NCI-H128 (cell line): ENCODE results near the gene IDUA.
"Not testable (repeated sequence)": the region's sequence is repeated elsewhere in the genome, so short reads cannot be mapped to it uniquely, and the experiment has no call there.

Experiments
- DNase-seq: peaks from one replicate; lab custom pipeline; 2025; ENCODE audit not compliant: unreplicated experiment; lab: John Stamatoyannopoulos, UW

IDUA gene

DNA sequence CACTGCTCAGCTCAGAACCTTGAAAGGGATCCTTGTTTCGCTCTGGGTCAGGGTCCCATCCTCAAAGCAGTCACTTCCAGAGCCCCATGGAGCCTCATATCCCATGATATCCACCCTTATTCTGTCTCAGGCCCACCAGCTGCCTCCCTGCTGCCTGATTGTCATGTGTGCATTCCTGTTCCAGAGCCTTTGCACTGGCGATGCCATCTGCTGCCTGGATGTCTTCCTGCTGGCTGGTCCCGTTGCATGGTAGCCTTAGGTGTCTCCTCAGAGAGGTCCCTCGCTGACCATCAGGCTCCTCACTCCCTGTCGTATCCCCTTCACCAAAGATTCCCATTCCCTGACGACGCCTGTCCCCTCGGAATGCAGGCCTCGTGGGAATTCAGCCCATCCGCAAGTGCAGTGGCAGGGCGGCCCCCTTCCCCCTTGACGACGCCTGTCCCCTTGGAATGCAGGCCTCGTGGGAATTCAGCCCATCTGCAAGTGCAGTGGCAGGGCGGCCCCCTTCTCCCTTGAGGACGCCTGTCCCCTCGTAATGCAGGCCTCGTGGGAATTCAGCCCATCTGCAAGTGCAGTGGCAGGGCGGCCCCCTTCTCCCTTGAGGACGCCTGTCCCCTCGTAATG lies 12.5 kb downstream of the IDUA start:
- DNase-seq, result not testable (repeated sequence)

- DNase-seq, result no peak
Observed at GRCh38 chr4:999882-1000425, 13.1 kb downstream of the IDUA start.

DNA sequence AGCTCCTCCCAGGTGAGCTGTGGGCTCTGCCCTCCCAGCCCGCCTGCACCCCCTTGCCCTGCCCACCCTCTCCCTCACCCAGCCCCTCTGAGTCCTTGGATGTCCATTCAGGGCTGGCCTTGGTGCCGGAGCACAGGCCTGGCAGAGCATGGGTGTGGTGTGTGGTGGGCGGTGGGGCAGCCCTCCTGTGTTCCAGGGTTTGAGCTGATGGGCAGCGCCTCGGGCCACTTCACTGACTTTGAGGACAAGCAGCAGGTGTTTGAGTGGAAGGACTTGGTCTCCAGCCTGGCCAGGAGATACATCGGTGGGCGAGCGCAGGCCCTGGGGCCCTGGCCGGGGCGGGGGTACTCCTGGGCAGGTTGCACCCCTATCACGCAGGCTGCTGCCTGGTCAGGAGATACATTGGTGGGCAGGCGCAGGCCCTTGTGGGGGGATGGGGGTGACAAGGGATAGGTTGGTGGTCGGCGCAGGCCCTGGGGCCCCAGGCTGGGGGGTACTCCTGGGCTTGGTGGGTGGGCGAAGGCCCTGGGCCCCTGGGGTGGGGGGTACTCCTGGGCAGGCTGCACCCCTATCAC lies 13.9 kb downstream of the IDUA start:
- DNase-seq, result no peak

DNA sequence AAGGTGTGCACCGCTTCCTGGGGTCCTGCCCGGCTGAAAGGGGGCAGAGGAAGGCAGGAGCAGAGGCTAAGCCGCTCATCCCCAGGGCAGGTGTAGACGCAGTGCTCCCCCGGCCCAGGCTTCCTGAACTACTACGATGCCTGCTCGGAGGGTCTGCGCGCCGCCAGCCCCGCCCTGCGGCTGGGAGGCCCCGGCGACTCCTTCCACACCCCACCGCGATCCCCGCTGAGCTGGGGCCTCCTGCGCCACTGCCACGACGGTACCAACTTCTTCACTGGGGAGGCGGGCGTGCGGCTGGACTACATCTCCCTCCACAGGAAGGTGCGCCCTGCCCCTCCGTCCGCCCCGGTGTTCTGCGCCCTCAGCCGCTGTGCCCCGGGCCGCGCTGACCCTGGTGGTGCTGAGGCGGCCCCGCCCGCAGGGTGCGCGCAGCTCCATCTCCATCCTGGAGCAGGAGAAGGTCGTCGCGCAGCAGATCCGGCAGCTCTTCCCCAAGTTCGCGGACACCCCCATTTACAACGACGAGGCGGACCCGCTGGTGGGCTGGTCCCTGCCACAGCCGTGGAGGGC lies 14.8 kb downstream of the IDUA start:
- no peak for DNase-seq

- DNase-seq, result no peak
Observed at GRCh38 chr4:1002131-1002630, 15.3 kb downstream of the IDUA start.

DNA sequence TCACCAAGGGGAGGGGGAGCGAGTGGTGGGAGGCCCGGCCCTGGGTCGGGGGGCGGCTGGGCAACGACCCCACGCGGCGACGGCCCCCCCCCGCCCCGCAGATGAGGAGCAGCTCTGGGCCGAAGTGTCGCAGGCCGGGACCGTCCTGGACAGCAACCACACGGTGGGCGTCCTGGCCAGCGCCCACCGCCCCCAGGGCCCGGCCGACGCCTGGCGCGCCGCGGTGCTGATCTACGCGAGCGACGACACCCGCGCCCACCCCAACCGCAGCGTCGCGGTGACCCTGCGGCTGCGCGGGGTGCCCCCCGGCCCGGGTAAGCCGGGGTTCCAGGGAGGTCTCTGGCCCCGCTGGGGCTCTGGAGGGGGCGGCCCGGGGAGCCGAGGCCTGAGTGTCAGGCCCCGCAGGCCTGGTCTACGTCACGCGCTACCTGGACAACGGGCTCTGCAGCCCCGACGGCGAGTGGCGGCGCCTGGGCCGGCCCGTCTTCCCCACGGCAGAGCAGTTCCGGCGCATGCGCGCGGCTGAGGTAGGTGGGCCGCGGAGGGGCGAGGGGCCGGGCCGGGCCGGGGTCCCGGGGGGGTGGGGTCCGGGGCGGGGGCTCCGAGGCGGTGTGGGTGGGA lies 15.9 kb downstream of the IDUA start:
- no peak for DNase-seq

DNA sequence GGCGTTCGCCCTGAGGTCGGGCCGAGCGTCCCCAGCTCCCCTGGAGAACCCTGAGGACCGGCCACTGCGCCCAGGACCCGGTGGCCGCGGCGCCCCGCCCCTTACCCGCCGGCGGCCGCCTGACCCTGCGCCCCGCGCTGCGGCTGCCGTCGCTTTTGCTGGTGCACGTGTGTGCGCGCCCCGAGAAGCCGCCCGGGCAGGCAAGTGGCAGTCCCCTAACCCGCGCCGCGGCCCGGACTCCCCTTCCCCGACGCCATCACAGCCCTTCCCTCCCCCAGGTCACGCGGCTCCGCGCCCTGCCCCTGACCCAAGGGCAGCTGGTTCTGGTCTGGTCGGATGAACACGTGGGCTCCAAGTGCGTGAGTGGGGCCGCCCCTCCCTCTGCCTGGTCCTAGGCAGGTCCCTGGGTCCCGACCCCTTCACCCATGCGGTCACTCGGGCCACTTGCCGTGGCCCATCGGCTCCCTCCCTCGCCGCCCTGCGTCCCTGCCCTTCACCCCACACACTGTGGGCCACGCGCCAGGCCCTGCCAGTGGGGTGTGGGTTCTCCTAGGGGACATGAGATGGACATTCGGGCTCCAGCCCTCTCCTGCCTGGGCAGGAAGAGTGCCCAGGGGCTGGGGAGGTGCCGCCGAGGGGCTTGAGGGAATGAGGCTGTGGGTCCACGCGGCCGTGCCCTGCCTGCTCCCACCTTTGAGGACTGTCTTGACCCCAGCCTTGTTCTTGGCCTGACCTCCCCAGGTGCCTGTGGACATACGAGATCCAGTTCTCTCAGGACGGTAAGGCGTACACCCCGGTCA lies 16.6 kb downstream of the IDUA start:
- DNase-seq, result no peak

DNA sequence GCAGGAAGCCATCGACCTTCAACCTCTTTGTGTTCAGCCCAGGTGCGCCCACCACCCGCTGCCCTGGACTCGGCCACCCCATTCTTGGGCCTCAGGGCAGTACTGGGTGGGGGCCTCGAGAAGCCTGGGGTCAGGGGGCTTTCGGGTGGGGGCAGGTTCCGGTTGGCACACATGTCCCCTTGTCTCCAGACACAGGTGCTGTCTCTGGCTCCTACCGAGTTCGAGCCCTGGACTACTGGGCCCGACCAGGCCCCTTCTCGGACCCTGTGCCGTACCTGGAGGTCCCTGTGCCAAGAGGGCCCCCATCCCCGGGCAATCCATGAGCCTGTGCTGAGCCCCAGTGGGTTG lies 17.2 kb downstream of the IDUA start:
- no peak for DNase-seq

GRCh38 chr4:1004557-1005485 lies 18.0 kb downstream of the IDUA start:
- no peak for DNase-seq

DNA sequence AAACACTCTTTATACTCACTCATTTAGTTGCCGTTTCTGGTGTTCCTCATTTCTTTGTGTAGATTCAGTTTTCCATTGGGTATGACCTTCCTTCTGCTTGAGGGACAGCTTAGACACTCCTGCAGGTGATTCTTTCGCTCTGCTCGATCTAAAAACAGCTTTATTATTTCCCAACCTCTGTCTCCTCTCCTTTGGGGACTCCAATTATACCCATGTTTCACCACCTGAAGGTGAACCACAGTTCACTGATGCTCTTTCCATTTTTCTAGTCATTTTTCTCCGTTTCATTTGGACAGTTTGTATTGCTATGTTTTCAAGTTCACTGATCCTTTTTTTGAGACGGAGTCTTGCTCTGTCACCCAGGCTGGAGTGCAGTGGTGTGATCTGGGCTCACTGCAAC lies 20.0 kb downstream of the IDUA start:
- DNase-seq, result no peak

- no peak for DNase-seq
Observed at GRCh38 chr4:1008840-1009541, 22.1 kb downstream of the IDUA start.

- no peak for DNase-seq
Observed at GRCh38 chr4:1009542-1010394, 22.9 kb downstream of the IDUA start.

- no peak for DNase-seq
Observed at GRCh38 chr4:1010395-1011021, 23.7 kb downstream of the IDUA start.

DNA sequence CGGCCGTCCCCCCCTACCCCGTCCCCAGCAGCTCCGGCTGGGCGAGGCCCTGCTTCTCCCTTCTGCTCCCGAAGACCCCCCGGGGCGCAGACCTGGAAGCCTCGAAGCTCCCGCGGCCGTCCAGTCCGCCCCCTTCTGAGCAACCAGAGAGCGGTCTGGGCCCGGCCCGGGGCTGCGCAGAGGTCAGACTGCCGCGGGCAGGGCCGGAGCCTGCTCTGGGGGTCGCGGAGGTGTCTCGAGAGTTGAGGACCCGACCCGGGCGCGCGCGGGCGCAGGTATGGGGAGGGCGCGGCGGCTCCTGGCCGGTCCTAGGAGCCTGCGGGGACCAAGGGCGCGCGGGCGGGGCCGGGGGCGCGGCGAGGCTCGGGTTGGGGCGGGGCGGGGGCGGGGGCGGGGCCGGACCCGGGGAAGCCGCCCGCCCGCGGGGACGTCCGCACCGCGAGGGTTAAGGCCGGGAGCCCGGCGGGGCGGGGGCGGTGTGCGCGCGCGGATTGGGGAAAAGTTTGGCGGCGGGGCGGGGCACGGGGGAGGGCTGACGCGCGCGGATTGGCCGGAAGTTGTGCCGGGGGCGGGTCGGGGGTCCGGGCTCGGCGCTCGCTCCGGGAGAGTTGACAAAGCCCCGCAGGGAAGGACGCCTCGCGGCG lies 24.3 kb downstream of the IDUA start, which contains the start of gene FGFRL1:
Gene FGFRL1, plus strand, starts transcription at position 605 of the 644 bp plus-strand sequence. CDS start 860 bp downstream, outside the sequence.
- no peak for DNase-seq

DNA sequence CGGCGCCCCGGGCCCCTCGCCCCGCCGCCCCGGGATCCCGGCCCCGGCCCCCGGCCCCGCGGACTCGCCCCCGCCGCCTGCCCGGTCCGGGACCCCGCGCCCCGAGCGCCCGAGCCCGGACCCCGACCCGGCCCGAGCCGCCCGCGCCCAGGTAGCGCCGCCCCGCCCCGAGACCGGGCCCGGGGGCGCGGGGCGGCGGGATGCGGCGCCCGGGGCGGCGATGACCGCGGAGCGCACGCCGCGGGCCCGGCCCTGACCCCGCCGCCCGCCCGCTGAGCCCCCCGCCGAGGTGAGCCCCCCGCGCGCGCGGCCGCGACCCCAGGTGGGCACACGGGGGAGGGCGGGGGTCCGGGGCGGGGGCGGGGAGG lies 24.8 kb downstream of the IDUA start:
- DNase-seq, result no peak

- no peak for DNase-seq
Observed at GRCh38 chr4:1012034-1012739, 25.3 kb downstream of the IDUA start.
